GM23338 (cell line): ENCODE measurements around the gene CAMSAP1. TPM values are rescaled to one million over a fixed set of nuclear protein-coding genes. Genes with fewer than 3 reads are reported as not detected.

ENCODE experiments used
- ATAC-seq: fragments of 200-7000 bp; cut with Tn5 transposase; 3 replicates; pipeline ENCODE4 v1.9.1; 2020
- DNase-seq: peaks from one replicate; pipeline ENCODE4 v3.0.0-alpha.2; 2015; ENCODE audit warnings: low spot score
- H2AFZ ChIP-seq: fragments of 200-600 bp; sonication (generic); 2 replicates; pipeline ENCODE4 v1.8.0; 2016; ENCODE audit warnings: antibody characterized with exemption, mild to moderate bottlenecking, moderate library complexity
- H3F3A ChIP-seq: fragments of 200-600 bp; sonication (generic); replicated peaks from 2 replicates; pipeline ENCODE4 v1.8.0; 2017; ENCODE audit warnings: antibody characterized with exemption, mixed run types, low read depth
- H3K27ac ChIP-seq: fragments of 200-600 bp; sonication (generic); 2 replicates; pipeline ENCODE4 v1.6.1; 2016; ENCODE audit warnings: low read depth
- H3K27me3 ChIP-seq: fragments of 200-600 bp; sonication (generic); 2 replicates; pipeline ENCODE4 v1.8.0; 2016; ENCODE audit warnings: mild to moderate bottlenecking, mixed run types, moderate library complexity; ENCODE audit not compliant: insufficient read depth
- H3K36me3 ChIP-seq: fragments of 200-600 bp; sonication (generic); 2 replicates; pipeline ENCODE4 v1.8.0; 2016; ENCODE audit warnings: mild to moderate bottlenecking; ENCODE audit not compliant: insufficient read depth
- H3K4me1 ChIP-seq: fragments of 200-600 bp; sonication (generic); 2 replicates; pipeline ENCODE4 v1.8.0; 2016; ENCODE audit warnings: mild to moderate bottlenecking, moderate library complexity; ENCODE audit not compliant: insufficient read depth
- H3K4me2 ChIP-seq: fragments of 200-600 bp; sonication (generic); 2 replicates; pipeline ENCODE4 v1.7.1; 2017; ENCODE audit warnings: mixed run types
- H3K4me3 ChIP-seq: fragments of 200-600 bp; sonication (generic); 2 replicates; pipeline ENCODE4 v1.6.1; 2016; ENCODE audit warnings: mixed run types
- H3K79me2 ChIP-seq: fragments of 200-600 bp; sonication (generic); replicated peaks from 2 replicates; pipeline ENCODE4 v1.8.0; 2017; ENCODE audit warnings: mild to moderate bottlenecking; ENCODE audit not compliant: insufficient read depth
- H3K9me2 ChIP-seq: fragments of 200-600 bp; sonication (generic); 2 replicates; pipeline ENCODE4 v1.8.0; 2017; ENCODE audit not compliant: insufficient read depth
- H4K20me1 ChIP-seq: fragments of 200-600 bp; sonication (generic); replicated peaks from 2 replicates; pipeline ENCODE4 v1.8.0; 2017; ENCODE audit warnings: mild to moderate bottlenecking; ENCODE audit not compliant: insufficient read depth
- H3K27ac Mint-ChIP-seq: 2 replicates; pipeline ENCODE4 v1.8.0; 2020; ENCODE audit warnings: inconsistent platforms, mild to moderate bottlenecking, moderate library complexity, mixed read lengths
- H3K27me3 Mint-ChIP-seq: 3 replicates; pipeline ENCODE4 v1.8.0; 2022; ENCODE audit warnings: low read depth, mild to moderate bottlenecking, moderate library complexity, mixed read lengths, inconsistent platforms; ENCODE audit not compliant: insufficient read depth, poor library complexity
- H3K36me3 Mint-ChIP-seq: 3 replicates; pipeline ENCODE4 v1.8.0; 2021; ENCODE audit warnings: low read depth, mild to moderate bottlenecking, inconsistent platforms, moderate library complexity, mixed read lengths
- H3K4me1 Mint-ChIP-seq: 3 replicates; pipeline ENCODE4 v1.8.0; 2020; ENCODE audit warnings: mild to moderate bottlenecking, inconsistent platforms, mixed read lengths
- H3K4me3 Mint-ChIP-seq: 3 replicates; pipeline ENCODE4 v1.8.0; 2021; ENCODE audit warnings: moderate library complexity, mild to moderate bottlenecking, inconsistent platforms, mixed read lengths
- H3K9me3 Mint-ChIP-seq: 3 replicates; pipeline ENCODE4 v1.8.0; 2020; ENCODE audit warnings: moderate library complexity, mild to moderate bottlenecking, inconsistent platforms, mixed read lengths
- CREB1 ChIP-seq: fragments of 250-450 bp; sonication (Bioruptor Pico); IDR thresholded peaks from 2 replicates; pipeline ENCODE4 v1.5.0; 2020; ENCODE audit warnings: low read depth, mild to moderate bottlenecking, moderate library complexity
- EZH2 ChIP-seq: fragments of 200-600 bp; sonication (generic); IDR thresholded peaks from one replicate; pipeline ENCODE4 v1.8.0; 2017; ENCODE audit warnings: antibody characterized with exemption, mild to moderate bottlenecking, low read depth; ENCODE audit not compliant: unreplicated experiment
- EZH2phosphoT487 ChIP-seq: fragments of 200-600 bp; sonication (generic); IDR thresholded peaks from one replicate; pipeline ENCODE4 v1.8.1; 2018; ENCODE audit warnings: antibody characterized with exemption; ENCODE audit not compliant: unreplicated experiment
- JUNB ChIP-seq: IDR thresholded peaks from one replicate; pipeline ENCODE4 v1.6.1; 2016; ENCODE audit warnings: antibody characterized with exemption; ENCODE audit not compliant: unreplicated experiment
- NANOG ChIP-seq: IDR thresholded peaks from 2 replicates; pipeline ENCODE4 v1.6.1; 2016; ENCODE audit warnings: antibody characterized with exemption, borderline replicate concordance
- POLR2AphosphoS5 ChIP-seq: IDR thresholded peaks from 2 replicates; pipeline ENCODE4 v1.6.1; 2016; ENCODE audit warnings: antibody characterized with exemption, low read depth
- STAT1 ChIP-seq: IDR thresholded peaks from one replicate; pipeline ENCODE4 v1.6.1; 2016; ENCODE audit warnings: antibody characterized with exemption; ENCODE audit not compliant: unreplicated experiment
- ZNF114 ChIP-seq: fragments of 250-450 bp; sonication (Bioruptor Pico); IDR thresholded peaks from 2 replicates; pipeline ENCODE4 v1.5.0; 2020; ENCODE audit warnings: mild to moderate bottlenecking, moderate library complexity
- ZNF331 ChIP-seq: fragments of 250-450 bp; sonication (Bioruptor Pico); IDR thresholded peaks from 2 replicates; pipeline ENCODE4 v1.5.0; 2020; ENCODE audit warnings: low read depth, mild to moderate bottlenecking, moderate library complexity
- polyA plus RNA-seq: library from polyadenylated mRNA; unstranded; fragments of >200 nt; fragmentation: Nextera tagmentation; extraction: Ambion mirVana; gene quantifications from 2 replicates; pipeline ENCODE4 v1.2.1, GENCODE V29; 2016
- total RNA-seq: library from RNA; depleted of rRNA; stranded (reverse); fragments of >200 nt; shearing (Covaris generic); gene quantifications from 2 replicates; pipeline ENCODE4 v1.2.3, GENCODE V29; 2014
- TF ChIP-seq, protein P1 (sequence below), 2 experiments: fragments of 200-600 bp in 1 of 2; sonication (generic) in 1 of 2; conservative IDR thresholded peaks; 2 replicates each; pipeline versions ENCODE4 v1.5.1 to v1.6.1; 2016 to 2017; ENCODE audit warnings: antibody characterized with exemption in 2 of 2, low read depth in 2 of 2, mild to moderate bottlenecking in 2 of 2, moderate library complexity in 1 of 2
- TF ChIP-seq, protein P2 (sequence below): IDR thresholded peaks from 2 replicates; pipeline ENCODE4 v1.6.1; 2016; ENCODE audit warnings: antibody characterized with exemption
- TF ChIP-seq, protein P3 (sequence below): IDR thresholded peaks from one replicate; pipeline ENCODE4 v1.6.1; 2018; ENCODE audit warnings: antibody characterized with exemption; ENCODE audit not compliant: unreplicated experiment

CAMSAP1 gene
- total and polyA plus RNA-seq, 2 experiments from 2014 or later: 6.9 to 75.4 TPM

DNA sequence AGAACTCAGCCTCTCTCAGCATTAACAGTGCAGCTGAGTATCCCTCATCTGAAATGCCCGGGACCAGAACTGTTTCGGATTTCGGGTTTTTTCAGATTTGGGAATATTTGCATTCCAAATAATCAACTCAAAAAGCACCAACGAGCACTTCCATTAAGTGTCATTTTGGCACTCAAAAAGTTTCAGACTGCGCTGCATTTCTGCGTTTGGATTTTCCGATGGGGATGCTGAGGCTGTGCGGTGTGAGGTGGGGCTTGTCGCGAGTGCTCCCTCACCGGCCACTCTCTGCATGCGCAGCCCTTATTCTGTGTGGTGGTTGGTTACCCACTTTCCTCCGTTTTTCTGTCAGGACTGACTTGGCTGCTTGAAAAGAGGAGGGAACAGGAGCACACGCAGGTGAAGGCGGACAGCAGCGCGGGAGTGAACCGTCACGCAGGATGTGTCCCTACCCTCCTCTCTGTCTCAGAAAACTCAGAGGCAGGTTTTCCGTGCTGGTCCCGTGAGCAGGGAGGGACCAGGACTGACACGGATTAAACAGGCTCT, 45.4 kb upstream of the CAMSAP1 start:
- no peak for ATAC-seq
- Histone ChIP-seq H3K27me3 (no peaks in the 10 kb centered on the region), H3K4me3 (no peak overlapping the region), H3K9me2 (no peaks in the 10 kb centered on the region), H3K79me2 (peaks cover 28% of the 10 kb centered on the region), H3K36me3 (peaks cover 13% of the 10 kb centered on the region), H3K4me1 (no peaks in the 10 kb centered on the region), H4K20me1 (0 out of 2 replicates have a peak, but pooled peaks cover 8% of the 10 kb centered on the region), H3K27ac (no peak overlapping the region), H3K4me2 (no peak overlapping the region), H2AFZ (no peak overlapping the region), H3F3A (0 out of 2 replicates have a peak, but pooled peaks cover 3% of the 10 kb centered on the region)
- TF ChIP-seq CREB1 (CRISPR knock-in tag) (no peak), POLR2AphosphoS5 (no peak), EZH2 (no peak), EZH2phosphoT487 (no peak), ZNF331 (CRISPR knock-in tag) (no peak), ZNF114 (CRISPR knock-in tag) (no peak), JUNB (no peak), STAT1 (no peak), NANOG (no peak)
- TF ChIP-seq, protein P1, sequence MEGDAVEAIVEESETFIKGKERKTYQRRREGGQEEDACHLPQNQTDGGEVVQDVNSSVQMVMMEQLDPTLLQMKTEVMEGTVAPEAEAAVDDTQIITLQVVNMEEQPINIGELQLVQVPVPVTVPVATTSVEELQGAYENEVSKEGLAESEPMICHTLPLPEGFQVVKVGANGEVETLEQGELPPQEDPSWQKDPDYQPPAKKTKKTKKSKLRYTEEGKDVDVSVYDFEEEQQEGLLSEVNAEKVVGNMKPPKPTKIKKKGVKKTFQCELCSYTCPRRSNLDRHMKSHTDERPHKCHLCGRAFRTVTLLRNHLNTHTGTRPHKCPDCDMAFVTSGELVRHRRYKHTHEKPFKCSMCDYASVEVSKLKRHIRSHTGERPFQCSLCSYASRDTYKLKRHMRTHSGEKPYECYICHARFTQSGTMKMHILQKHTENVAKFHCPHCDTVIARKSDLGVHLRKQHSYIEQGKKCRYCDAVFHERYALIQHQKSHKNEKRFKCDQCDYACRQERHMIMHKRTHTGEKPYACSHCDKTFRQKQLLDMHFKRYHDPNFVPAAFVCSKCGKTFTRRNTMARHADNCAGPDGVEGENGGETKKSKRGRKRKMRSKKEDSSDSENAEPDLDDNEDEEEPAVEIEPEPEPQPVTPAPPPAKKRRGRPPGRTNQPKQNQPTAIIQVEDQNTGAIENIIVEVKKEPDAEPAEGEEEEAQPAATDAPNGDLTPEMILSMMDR (conservative IDR thresholded peaks at IDR 0.05; ENCODE audit: low read depth in 2 of 2): no peak
- TF ChIP-seq, protein P2, sequence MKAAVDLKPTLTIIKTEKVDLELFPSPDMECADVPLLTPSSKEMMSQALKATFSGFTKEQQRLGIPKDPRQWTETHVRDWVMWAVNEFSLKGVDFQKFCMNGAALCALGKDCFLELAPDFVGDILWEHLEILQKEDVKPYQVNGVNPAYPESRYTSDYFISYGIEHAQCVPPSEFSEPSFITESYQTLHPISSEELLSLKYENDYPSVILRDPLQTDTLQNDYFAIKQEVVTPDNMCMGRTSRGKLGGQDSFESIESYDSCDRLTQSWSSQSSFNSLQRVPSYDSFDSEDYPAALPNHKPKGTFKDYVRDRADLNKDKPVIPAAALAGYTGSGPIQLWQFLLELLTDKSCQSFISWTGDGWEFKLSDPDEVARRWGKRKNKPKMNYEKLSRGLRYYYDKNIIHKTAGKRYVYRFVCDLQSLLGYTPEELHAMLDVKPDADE: no peak
- TF ChIP-seq, protein P3, sequence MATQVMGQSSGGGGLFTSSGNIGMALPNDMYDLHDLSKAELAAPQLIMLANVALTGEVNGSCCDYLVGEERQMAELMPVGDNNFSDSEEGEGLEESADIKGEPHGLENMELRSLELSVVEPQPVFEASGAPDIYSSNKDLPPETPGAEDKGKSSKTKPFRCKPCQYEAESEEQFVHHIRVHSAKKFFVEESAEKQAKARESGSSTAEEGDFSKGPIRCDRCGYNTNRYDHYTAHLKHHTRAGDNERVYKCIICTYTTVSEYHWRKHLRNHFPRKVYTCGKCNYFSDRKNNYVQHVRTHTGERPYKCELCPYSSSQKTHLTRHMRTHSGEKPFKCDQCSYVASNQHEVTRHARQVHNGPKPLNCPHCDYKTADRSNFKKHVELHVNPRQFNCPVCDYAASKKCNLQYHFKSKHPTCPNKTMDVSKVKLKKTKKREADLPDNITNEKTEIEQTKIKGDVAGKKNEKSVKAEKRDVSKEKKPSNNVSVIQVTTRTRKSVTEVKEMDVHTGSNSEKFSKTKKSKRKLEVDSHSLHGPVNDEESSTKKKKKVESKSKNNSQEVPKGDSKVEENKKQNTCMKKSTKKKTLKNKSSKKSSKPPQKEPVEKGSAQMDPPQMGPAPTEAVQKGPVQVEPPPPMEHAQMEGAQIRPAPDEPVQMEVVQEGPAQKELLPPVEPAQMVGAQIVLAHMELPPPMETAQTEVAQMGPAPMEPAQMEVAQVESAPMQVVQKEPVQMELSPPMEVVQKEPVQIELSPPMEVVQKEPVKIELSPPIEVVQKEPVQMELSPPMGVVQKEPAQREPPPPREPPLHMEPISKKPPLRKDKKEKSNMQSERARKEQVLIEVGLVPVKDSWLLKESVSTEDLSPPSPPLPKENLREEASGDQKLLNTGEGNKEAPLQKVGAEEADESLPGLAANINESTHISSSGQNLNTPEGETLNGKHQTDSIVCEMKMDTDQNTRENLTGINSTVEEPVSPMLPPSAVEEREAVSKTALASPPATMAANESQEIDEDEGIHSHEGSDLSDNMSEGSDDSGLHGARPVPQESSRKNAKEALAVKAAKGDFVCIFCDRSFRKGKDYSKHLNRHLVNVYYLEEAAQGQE: no peak
- no peak overlapping the region for H3K4me3 Mint-ChIP-seq
- H3K9me3 Mint-ChIP-seq: no peaks in the 10 kb centered on the region
- peaks cover 5% of the 10 kb centered on the region for H3K27me3 Mint-ChIP-seq
- H3K27ac Mint-ChIP-seq: no peak overlapping the region
- peaks cover 36% of the 10 kb centered on the region for H3K36me3 Mint-ChIP-seq
- H3K4me1 Mint-ChIP-seq: no peaks in the 10 kb centered on the region; the same call in 2 of the 3 replicates
- no peak for DNase-seq
